Mesenchymal stem cell (in vitro differentiated cells and primary cell): Measurements from ENCODE around the gene NR3C2.
A peak's percentile ranks its signal among the peaks of the same experiment; 100 is the strongest.

ENCODE experiments used
- DNase-seq: peaks from one replicate; pipeline ENCODE4 v3.0.0-alpha.2; 2013
- H2AFZ ChIP-seq: one replicate; pipeline ENCODE4 v1.6.1; 2013; ENCODE audit warnings: low read depth, mild to moderate bottlenecking, control low read depth, inconsistent platforms, low read length, moderate library complexity
- H2AK5ac ChIP-seq: 2 replicates; pipeline ENCODE4 v1.6.1; 2013; ENCODE audit warnings: low read length, moderate library complexity, mild to moderate bottlenecking, inconsistent platforms; ENCODE audit not compliant: severe bottlenecking
- H2BK120ac ChIP-seq: one replicate; pipeline ENCODE4 v1.6.1; 2013; ENCODE audit warnings: low read depth, mild to moderate bottlenecking, inconsistent platforms, low read length, moderate library complexity
- H2BK12ac ChIP-seq, 2 experiments: one replicate each; pipeline ENCODE4 v1.6.1; 2013; ENCODE audit warnings: inconsistent platforms in 2 of 2, low read length in 2 of 2, mild to moderate bottlenecking in 2 of 2, moderate library complexity in 2 of 2, control low read depth in 1 of 2
- H2BK15ac ChIP-seq: one replicate; pipeline ENCODE4 v1.6.1; 2013; ENCODE audit warnings: mild to moderate bottlenecking, low read depth, inconsistent platforms; ENCODE audit not compliant: poor library complexity, severe bottlenecking
- H2BK5ac ChIP-seq: 2 replicates; pipeline ENCODE4 v1.6.1; 2013; ENCODE audit warnings: low read depth, mild to moderate bottlenecking, low read length, control low read depth, inconsistent platforms; ENCODE audit not compliant: poor library complexity, severe bottlenecking
- H3K14ac ChIP-seq, 2 experiments: one replicate each; pipeline ENCODE4 v1.6.1; 2013; ENCODE audit warnings: inconsistent platforms in 2 of 2, low read length in 2 of 2, control low read depth in 1 of 2, mild to moderate bottlenecking in 1 of 2, moderate library complexity in 1 of 2
- H3K18ac ChIP-seq, 2 experiments: one replicate each; pipeline ENCODE4 v1.6.1; 2013; ENCODE audit warnings: inconsistent platforms in 2 of 2, low read length in 2 of 2, control low read depth in 1 of 2, low read depth in 1 of 2, mild to moderate bottlenecking in 1 of 2
- H3K23ac ChIP-seq, 2 experiments: one replicate each; pipeline ENCODE4 v1.6.1; 2013; ENCODE audit warnings: inconsistent platforms in 2 of 2, low read length in 2 of 2, mild to moderate bottlenecking in 2 of 2, moderate library complexity in 2 of 2, control low read depth in 1 of 2
- H3K27ac ChIP-seq: 2 replicates; pipeline ENCODE4 v1.5.1; 2013; ENCODE audit warnings: mild to moderate bottlenecking, moderate library complexity, low read length, control low read depth, inconsistent platforms; ENCODE audit not compliant: poor library complexity, severe bottlenecking
- H3K27me3 ChIP-seq, 2 experiments: 2 replicates each; pipeline versions ENCODE4 v1.6.1 to v1.7.0; 2013; ENCODE audit warnings: low read length in 2 of 2, mild to moderate bottlenecking in 2 of 2, moderate library complexity in 2 of 2, control low read depth in 1 of 2, inconsistent platforms in 1 of 2; ENCODE audit not compliant: control insufficient read depth in 1 of 2, insufficient read depth in 1 of 2
- H3K36me3 ChIP-seq, 2 experiments: 2 replicates each; pipeline versions ENCODE4 v1.6.1 to v1.7.0; 2013; ENCODE audit warnings: low read length in 2 of 2, control low read depth in 1 of 2, inconsistent platforms in 1 of 2, low read depth in 1 of 2, mild to moderate bottlenecking in 1 of 2; ENCODE audit not compliant: insufficient read depth in 2 of 2, control insufficient read depth in 1 of 2
- H3K4ac ChIP-seq, 2 experiments: one replicate each; pipeline ENCODE4 v1.6.1; 2013; ENCODE audit warnings: inconsistent platforms in 2 of 2, low read length in 2 of 2, mild to moderate bottlenecking in 2 of 2, moderate library complexity in 2 of 2, control low read depth in 1 of 2, low read depth in 1 of 2
- H3K4me1 ChIP-seq: 2 replicates; pipeline ENCODE4 v1.6.1; 2013; ENCODE audit warnings: low read depth, low read length, control low read depth; ENCODE audit not compliant: control insufficient read depth, insufficient read depth
- H3K4me2 ChIP-seq: 2 replicates; pipeline ENCODE4 v1.6.1; 2013; ENCODE audit warnings: low read length, mild to moderate bottlenecking, inconsistent platforms; ENCODE audit not compliant: poor library complexity, severe bottlenecking
- H3K4me3 ChIP-seq, 2 experiments: 2 replicates each; pipeline versions ENCODE4 v1.5.1 to v1.7.0; 2013; ENCODE audit warnings: low read length in 2 of 2, mild to moderate bottlenecking in 2 of 2, control low read depth in 1 of 2, low read depth in 1 of 2; ENCODE audit not compliant: insufficient read depth in 1 of 2
- H3K79me1 ChIP-seq: replicated peaks from 2 replicates; pipeline ENCODE4 v1.6.1; 2013; ENCODE audit warnings: mild to moderate bottlenecking, control low read depth, low read length, inconsistent platforms; ENCODE audit not compliant: poor library complexity, severe bottlenecking
- H3K9ac ChIP-seq: 2 replicates; pipeline ENCODE4 v1.7.0; 2013; ENCODE audit warnings: mild to moderate bottlenecking, low read length, moderate library complexity
- H3K9me3 ChIP-seq: 2 replicates; pipeline ENCODE4 v1.7.0; 2013; ENCODE audit warnings: mild to moderate bottlenecking, low read length; ENCODE audit not compliant: control insufficient read depth
- H4K8ac ChIP-seq: one replicate; pipeline ENCODE4 v1.6.1; 2013; ENCODE audit warnings: inconsistent platforms, mild to moderate bottlenecking, low read length, moderate library complexity
- H4K91ac ChIP-seq: one replicate; pipeline ENCODE4 v1.6.1; 2013; ENCODE audit warnings: mild to moderate bottlenecking, low read length, inconsistent platforms
- WGBS: methylation state at CpG from one replicate; pipeline ENCODE4 v1.1.7; 2013; ENCODE audit warnings: mixed read lengths; 5-methylcytosine and 5-hydroxymethylcytosine counted together

The NR3C2 gene

DNA sequence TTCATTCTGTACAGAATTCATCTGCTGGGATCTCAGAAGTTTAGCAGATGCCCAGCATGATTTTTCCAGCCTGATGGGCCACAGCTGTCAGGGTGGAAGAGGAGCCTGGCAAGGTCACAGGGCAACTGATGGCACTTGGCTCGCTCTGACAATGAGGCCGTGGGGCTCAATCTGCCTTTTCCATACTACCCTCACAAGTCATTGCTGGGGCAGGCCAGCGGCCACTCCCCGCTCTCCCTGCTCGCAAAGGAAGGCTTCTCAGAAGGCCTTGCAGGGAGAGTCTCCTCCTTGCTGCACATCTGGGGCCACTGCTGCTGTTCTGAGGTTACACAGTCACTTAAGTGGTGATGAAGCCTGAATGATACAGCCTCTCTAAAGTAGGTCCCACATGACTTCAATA is 349.1 kb downstream of the NR3C2 start:
- no peak overlapping the region for H2AFZ ChIP-seq
- no peaks in the 10 kb centered on the region for H3K9me3 ChIP-seq
- H3K18ac ChIP-seq, result no peak overlapping the region
- no peak overlapping the region for H3K9ac ChIP-seq
- H2BK12ac ChIP-seq, result no peak overlapping the region
- H3K4ac ChIP-seq, result no peak overlapping the region
- H3K4me1 ChIP-seq, result peaks cover 5% of the 10 kb centered on the region
- H2BK5ac ChIP-seq, result no peak overlapping the region
- peaks cover 0 to 17% of the 10 kb centered on the region in 2 experiments for H3K36me3 ChIP-seq
- no peak overlapping the region for H3K4me3 ChIP-seq
- H2BK120ac ChIP-seq, result no peak overlapping the region
- no peaks in the 10 kb centered on the region for H3K79me1 ChIP-seq
- H3K14ac ChIP-seq, result no peak overlapping the region
- H4K8ac ChIP-seq, result no peak overlapping the region
- H3K23ac ChIP-seq, result no peak overlapping the region
- WGBS, result 100% methylated on average over 5 of the region's 5 CpGs
- no peak for DNase-seq
- no peak overlapping the region for H2BK15ac ChIP-seq
- H3K27me3 ChIP-seq, result no peaks in the 10 kb centered on the region
- H4K91ac ChIP-seq, result no peak overlapping the region
- H3K4me2 ChIP-seq, result no peak overlapping the region
- no peak overlapping the region for H2AK5ac ChIP-seq
- no peak overlapping the region for H3K27ac ChIP-seq

GRCh38 chr4:148092316-148093014 is 349.7 kb downstream of the NR3C2 start:
- Histone ChIP-seq H2BK12ac (no peak overlapping the region), H3K4me2 (no peak overlapping the region), H3K4me3 (no peak overlapping the region), H3K4ac (no peak overlapping the region), H3K9me3 (no peaks in the 10 kb centered on the region), H3K4me1 (peaks cover 5% of the 10 kb centered on the region), H3K14ac (no peak overlapping the region), H4K91ac (no peak overlapping the region), H3K36me3 (peaks cover 0 to 17% of the 10 kb centered on the region in 2 experiments), H3K23ac (no peak overlapping the region), H3K9ac (no peak overlapping the region), H3K79me1 (no peaks in the 10 kb centered on the region), H3K18ac (no peak overlapping the region), H3K27ac (no peak overlapping the region), H2BK120ac (no peak overlapping the region), H2AFZ (no peak overlapping the region), H2BK5ac (no peak overlapping the region), H3K27me3 (no peaks in the 10 kb centered on the region), H4K8ac (no peak overlapping the region), H2BK15ac (no peak overlapping the region), H2AK5ac (no peak overlapping the region)
- 97% methylated on average over 10 of the region's 11 CpGs for WGBS
- DNase-seq, result no peak

GRCh38 chr4:148091896-148092295 is 350.3 kb downstream of the NR3C2 start:
- Histone ChIP-seq H3K79me1 (no peaks in the 10 kb centered on the region), H3K18ac (no peak overlapping the region), H2BK12ac (no peak overlapping the region), H2BK120ac (no peak overlapping the region), H3K9me3 (no peaks in the 10 kb centered on the region), H3K27me3 (no peaks in the 10 kb centered on the region), H3K4ac (no peak overlapping the region), H3K9ac (no peak overlapping the region), H2BK5ac (no peak overlapping the region), H3K4me2 (no peak overlapping the region), H4K8ac (no peak overlapping the region), H3K4me3 (no peak overlapping the region), H3K27ac (no peak overlapping the region), H4K91ac (no peak overlapping the region), H3K23ac (no peak overlapping the region), H3K4me1 (peaks cover 5% of the 10 kb centered on the region), H2AK5ac (no peak overlapping the region), H3K36me3 (peaks cover 0 to 17% of the 10 kb centered on the region in 2 experiments), H3K14ac (no peak overlapping the region), H2BK15ac (no peak overlapping the region), H2AFZ (no peak overlapping the region)
- WGBS, result 83% methylated on average over 4 of the region's 4 CpGs
- DNase-seq, result no peak

- Histone ChIP-seq H4K8ac (no peak overlapping the region), H3K9me3 (no peaks in the 10 kb centered on the region), H2BK12ac (no peak overlapping the region), H3K4me3 (peak overlapping the region in 1 of 2 experiments; percentile 16), H3K23ac (no peak overlapping the region), H3K14ac (no peak overlapping the region), H3K4ac (no peak overlapping the region), H3K4me1 (peaks cover 5% of the 10 kb centered on the region), H2AK5ac (no peak overlapping the region), H3K9ac (no peak overlapping the region), H3K79me1 (no peaks in the 10 kb centered on the region), H2BK15ac (no peak overlapping the region), H2BK5ac (no peak overlapping the region), H3K36me3 (peaks cover 0 to 17% of the 10 kb centered on the region in 2 experiments), H2AFZ (no peak overlapping the region), H3K18ac (no peak overlapping the region), H2BK120ac (no peak overlapping the region), H4K91ac (no peak overlapping the region), H3K27ac (no peak overlapping the region), H3K4me2 (no peak overlapping the region), H3K27me3 (no peaks in the 10 kb centered on the region)
- 96% methylated on average over 16 of the region's 17 CpGs for WGBS
- no peak for DNase-seq
Observed at GRCh38 chr4:148090503-148091476, 351.4 kb downstream of the NR3C2 start.
